MM.1S (cell line): ENCODE data around the gene C1orf232.
A peak's percentile ranks its signal among the peaks of the same experiment; 100 is the strongest.

ENCODE experiments used
- DNase-seq: peaks from one replicate; pipeline ENCODE4 v3.0.0-alpha.2; 2015
- H2AFZ ChIP-seq: fragments of 300-600 bp; sonication (generic); 2 replicates; pipeline ENCODE4 v1.6.0; 2016; ENCODE audit warnings: antibody characterized with exemption, low read length
- H3F3A ChIP-seq: fragments of 300-600 bp; sonication (generic); 2 replicates; pipeline ENCODE4 v1.6.1; 2016; ENCODE audit warnings: mild to moderate bottlenecking, antibody characterized with exemption, low read length, moderate library complexity, mixed read lengths; ENCODE audit not compliant: insufficient read depth
- H3K27ac ChIP-seq: fragments of 300-600 bp; sonication (generic); 2 replicates; pipeline ENCODE4 v1.5.1; 2016; ENCODE audit warnings: mild to moderate bottlenecking, low read length
- H3K27me3 ChIP-seq: fragments of 300-600 bp; sonication (generic); replicated peaks from 2 replicates; pipeline ENCODE4 v1.6.0; 2016; ENCODE audit warnings: low read length; ENCODE audit not compliant: insufficient read depth
- H3K36me3 ChIP-seq: fragments of 300-600 bp; sonication (generic); replicated peaks from 2 replicates; pipeline ENCODE4 v1.6.1; 2016; ENCODE audit warnings: mild to moderate bottlenecking, low read length, mixed read lengths; ENCODE audit not compliant: insufficient read depth
- H3K4me1 ChIP-seq: fragments of 300-600 bp; sonication (generic); 2 replicates; pipeline ENCODE4 v1.6.1; 2016; ENCODE audit warnings: low read length, mixed read lengths
- H3K4me2 ChIP-seq: fragments of 300-600 bp; sonication (generic); 2 replicates; pipeline ENCODE4 v1.6.0; 2016; ENCODE audit warnings: low read depth, low read length
- H3K4me3 ChIP-seq: fragments of 300-600 bp; sonication (generic); 2 replicates; pipeline ENCODE4 v1.5.1; 2016; ENCODE audit warnings: low read length, mixed read lengths
- H3K79me2 ChIP-seq: fragments of 300-600 bp; sonication (generic); 2 replicates; pipeline ENCODE4 v1.6.1; 2016; ENCODE audit warnings: mixed run types, low read length, mixed read lengths
- H3K9ac ChIP-seq: fragments of 300-600 bp; sonication (generic); 2 replicates; pipeline ENCODE4 v1.6.1; 2016; ENCODE audit warnings: low read length, mixed read lengths
- H3K9me2 ChIP-seq: fragments of 300-600 bp; sonication (generic); replicated peaks from 2 replicates; pipeline ENCODE4 v1.6.1; 2016; ENCODE audit warnings: mild to moderate bottlenecking, low read length, mixed read lengths; ENCODE audit not compliant: insufficient read depth
- H3K9me3 ChIP-seq: fragments of 300-600 bp; sonication (generic); replicated peaks from 2 replicates; pipeline ENCODE4 v1.6.1; 2016; ENCODE audit warnings: mild to moderate bottlenecking, low read length, mixed read lengths; ENCODE audit not compliant: insufficient read depth
- H4K20me1 ChIP-seq: fragments of 300-600 bp; sonication (generic); 2 replicates; pipeline ENCODE4 v1.6.1; 2016; ENCODE audit warnings: mild to moderate bottlenecking, low read length, moderate library complexity, mixed read lengths; ENCODE audit not compliant: insufficient read depth
- CTCF ChIP-seq: fragments of 300-600 bp; sonication (generic); IDR thresholded peaks from 2 replicates; pipeline ENCODE4 v1.5.1; 2016; ENCODE audit warnings: antibody characterized with exemption, low read length, mixed read lengths
- EZH2 ChIP-seq: fragments of 300-600 bp; sonication (generic); optimal IDR thresholded peaks from 2 replicates; pipeline ENCODE3; 2017; ENCODE audit warnings: low read depth, mild to moderate bottlenecking, antibody characterized with exemption, low read length, mixed read lengths
- EZH2phosphoT487 ChIP-seq: fragments of 300-600 bp; sonication (generic); IDR thresholded peaks from 2 replicates; pipeline ENCODE4 v1.6.1; 2018; ENCODE audit warnings: antibody characterized with exemption, low read length

Gene C1orf232

GRCh38 chr1:26129778-26130177 is 39.0 kb downstream of the C1orf232 start:
- peaks cover 4% of the 10 kb centered on the region for H3K79me2 ChIP-seq
- TF ChIP-seq EZH2 (no peak), CTCF (no peak), EZH2phosphoT487 (no peak)
- H3K4me3 ChIP-seq: no peak overlapping the region
- H2AFZ ChIP-seq: no peak overlapping the region
- no peaks in the 10 kb centered on the region for H3K9me3 ChIP-seq
- peaks cover 19% of the 10 kb centered on the region for H3K4me1 ChIP-seq
- H3K9ac ChIP-seq: no peak overlapping the region
- no peak overlapping the region for H3K27ac ChIP-seq
- no peaks in the 10 kb centered on the region for H3K36me3 ChIP-seq
- DNase-seq: no peak
- H3K4me2 ChIP-seq: no peak overlapping the region
- H3K9me2 ChIP-seq: no peaks in the 10 kb centered on the region
- no peaks in the 10 kb centered on the region for H3K27me3 ChIP-seq
- H3F3A ChIP-seq: peaks cover 18% of the 10 kb centered on the region
- H4K20me1 ChIP-seq: no peaks in the 10 kb centered on the region; the same call in 1 of the 2 replicates

- Histone ChIP-seq H3K9me2 (no peaks in the 10 kb centered on the region), H3K36me3 (no peaks in the 10 kb centered on the region), H3K27ac (no peak overlapping the region), H3K27me3 (no peaks in the 10 kb centered on the region), H3K79me2 (peaks cover 25% of the 10 kb centered on the region), H2AFZ (no peak overlapping the region), H4K20me1 (no peaks in the 10 kb centered on the region), H3F3A (peaks cover 18% of the 10 kb centered on the region), H3K9me3 (no peaks in the 10 kb centered on the region), H3K4me3 (no peak overlapping the region), H3K9ac (no peak overlapping the region), H3K4me2 (peak overlapping the region; percentile 72; the same call in 1 of the 2 replicates), H3K4me1 (peaks cover 26% of the 10 kb centered on the region)
- TF ChIP-seq EZH2phosphoT487 (no peak), EZH2 (no peak), CTCF (no peak)
- DNase-seq: no peak
Observed at GRCh38 chr1:26127235-26128163, 41.3 kb downstream of the C1orf232 start.

GRCh38 chr1:26126321-26127084 is 42.3 kb downstream of the C1orf232 start:
- Histone ChIP-seq H3K9me2 (no peaks in the 10 kb centered on the region), H3F3A (peaks cover 18% of the 10 kb centered on the region), H3K4me1 (peaks cover 26% of the 10 kb centered on the region), H2AFZ (no peak overlapping the region), H3K36me3 (no peaks in the 10 kb centered on the region), H3K27me3 (no peaks in the 10 kb centered on the region), H3K4me3 (peak overlapping the region; percentile 32; the same call in 1 of the 2 replicates), H3K27ac (peak overlapping the region; percentile 62; the same call in 1 of the 2 replicates), H3K9ac (peak overlapping the region; percentile 21; the same call in 1 of the 2 replicates), H3K9me3 (no peaks in the 10 kb centered on the region), H4K20me1 (no peaks in the 10 kb centered on the region), H3K79me2 (peaks cover 35% of the 10 kb centered on the region), H3K4me2 (peak overlapping the region; percentile 72)
- DNase-seq: peak; percentile 93
- no peak for TF ChIP-seq EZH2
- no peak for TF ChIP-seq CTCF
- TF ChIP-seq EZH2phosphoT487: no peak
